ENCODE measurements around the gene THBS3. TPM values are rescaled to one million over a fixed set of nuclear protein-coding genes. Genes with fewer than 3 reads are reported as not detected.

Gene THBS3
- polyA plus RNA-seq, 1 donor (not counting 4 experiments of a cell fraction or from before 2014, with no cell fraction given): 16.2 TPM

Small RNA genes within 50 kb of the gene (small RNA-seq; reads per million reads assigned to genes)
- gene HMGN2P18 (ENCODE audit: insufficient read length in 3 of 3, low read depth in 3 of 3, low replicate concordance in 1 of 3): 0 reads per million in 3 experiments

Other genes starting within 250 kb of the THBS3 start
- 15.1 to 22.3 TPM (median 15.9 TPM) in 3 replicates for gene PYGO2, start 246.1 kb downstream of the THBS3 start, polyA plus RNA-seq
- gene SHC1, start 237.2 kb downstream of the THBS3 start, polyA plus RNA-seq: 245 to 385 TPM (median 272 TPM) in 3 replicates
- 133 to 300 TPM (median 217 TPM) in 3 replicates for gene CKS1B, start 233.2 kb downstream of the THBS3 start, polyA plus RNA-seq
- gene FLAD1, start 224.6 kb downstream of the THBS3 start, polyA plus RNA-seq: 44.7 to 101 TPM (median 51.4 TPM) in 3 replicates
- gene LENEP, start 214.3 kb downstream of the THBS3 start, polyA plus RNA-seq: not detected in 3 replicates
- 15.3 to 51.8 TPM (median 20.9 TPM) in 3 replicates for gene ZBTB7B, start 205.1 kb downstream of the THBS3 start, polyA plus RNA-seq
- gene DCST2, start 174.1 kb downstream of the THBS3 start, polyA plus RNA-seq: 0.11 to 0.46 TPM (median 0.14 TPM) in 3 replicates
- 0.05 TPM in 1 of 3 replicates, not detected in the others for gene DCST1, start 174.1 kb downstream of the THBS3 start, polyA plus RNA-seq
- 130 to 280 TPM (median 131 TPM) in 3 replicates for gene ADAM15, start 156.6 kb downstream of the THBS3 start, polyA plus RNA-seq
- 7.6 to 11.0 TPM (median 9.9 TPM) in 3 replicates for gene EFNA4, start 144.2 kb downstream of the THBS3 start, polyA plus RNA-seq
- gene EFNA3, start 129.1 kb downstream of the THBS3 start, polyA plus RNA-seq: 3.3 to 9.0 TPM (median 4.4 TPM) in 3 replicates
- 33.2 to 116 TPM (median 77.5 TPM) in 3 replicates for gene EFNA1, start 80.0 kb downstream of the THBS3 start, polyA plus RNA-seq
- gene SLC50A1, start 72.0 kb downstream of the THBS3 start, polyA plus RNA-seq: 54.5 to 72.2 TPM (median 55.6 TPM) in 3 replicates
- 29.3 to 54.9 TPM (median 32.3 TPM) in 3 replicates for gene DPM3, start 67.4 kb downstream of the THBS3 start, polyA plus RNA-seq
- 99.1 to 183 TPM (median 127 TPM) in 3 replicates for gene KRTCAP2, start 34.6 kb downstream of the THBS3 start, polyA plus RNA-seq
- 1.6 to 4.5 TPM (median 1.7 TPM) in 3 replicates for gene TRIM46, start 34.0 kb downstream of the THBS3 start, polyA plus RNA-seq
- gene MTX1, start 798 bp upstream of the THBS3 start, polyA plus RNA-seq: 43.4 to 69.9 TPM (median 59.5 TPM) in 3 replicates
- gene ENTREP3, start 47.6 kb upstream of the THBS3 start, polyA plus RNA-seq: 8.8 to 12.6 TPM (median 9.2 TPM) in 3 replicates
- 72.1 to 97.0 TPM (median 91.3 TPM) in 3 replicates for gene SCAMP3, start 54.5 kb upstream of the THBS3 start, polyA plus RNA-seq
- gene CLK2, start 65.6 kb upstream of the THBS3 start, polyA plus RNA-seq: 42.1 to 45.3 TPM (median 43.1 TPM) in 3 replicates
- 2.9 to 4.8 TPM (median 3.0 TPM) in 3 replicates for gene HCN3, start 69.6 kb upstream of the THBS3 start, polyA plus RNA-seq
- 0.03 to 0.04 TPM in 2 of 3 replicates, not detected in the other for gene PKLR, start 93.5 kb upstream of the THBS3 start, polyA plus RNA-seq
- 669 to 898 TPM (median 821 TPM) in 3 replicates for gene FDPS, start 101.0 kb upstream of the THBS3 start, polyA plus RNA-seq
- 32.4 to 40.3 TPM (median 32.8 TPM) in 3 replicates for gene RUSC1, start 113.0 kb upstream of the THBS3 start, polyA plus RNA-seq